GM12874 (cell line): Measurements from ENCODE around the gene SLC35G1.

Source experiments
- CTCF ChIP-seq: IDR thresholded peaks from 2 replicates; pipeline ENCODE4 v1.5.1; 2011; ENCODE audit warnings: low read depth, mild to moderate bottlenecking, control low read depth, low read length, moderate library complexity; ENCODE audit not compliant: insufficient read depth

Gene SLC35G1

GRCh38 chr10:93872375-93873158, 21.2 kb upstream of the SLC35G1 start:
- no peak for TF ChIP-seq CTCF

GRCh38 chr10:93873420-93874115, 20.2 kb upstream of the SLC35G1 start:
- no peak for TF ChIP-seq CTCF

GRCh38 chr10:93874309-93875031, 19.3 kb upstream of the SLC35G1 start:
- TF ChIP-seq CTCF, result no peak

- no peak for TF ChIP-seq CTCF
Measured at GRCh38 chr10:93875032-93875358, 18.8 kb upstream of the SLC35G1 start.

- TF ChIP-seq CTCF, result no peak
Measured at GRCh38 chr10:93876381-93876780, 17.4 kb upstream of the SLC35G1 start.

GRCh38 chr10:93879273-93879672, 14.5 kb upstream of the SLC35G1 start:
- TF ChIP-seq CTCF, result no peak
